ENCODE data around the gene CA6. TPM values are rescaled to one million over a fixed set of nuclear protein-coding genes. Genes with fewer than 3 reads are reported as not detected.

The CA6 gene
- total and polyA plus RNA-seq, 5 donors from 2014 or later = 0.41 to 0.61 TPM; not detected in 3

DNA sequence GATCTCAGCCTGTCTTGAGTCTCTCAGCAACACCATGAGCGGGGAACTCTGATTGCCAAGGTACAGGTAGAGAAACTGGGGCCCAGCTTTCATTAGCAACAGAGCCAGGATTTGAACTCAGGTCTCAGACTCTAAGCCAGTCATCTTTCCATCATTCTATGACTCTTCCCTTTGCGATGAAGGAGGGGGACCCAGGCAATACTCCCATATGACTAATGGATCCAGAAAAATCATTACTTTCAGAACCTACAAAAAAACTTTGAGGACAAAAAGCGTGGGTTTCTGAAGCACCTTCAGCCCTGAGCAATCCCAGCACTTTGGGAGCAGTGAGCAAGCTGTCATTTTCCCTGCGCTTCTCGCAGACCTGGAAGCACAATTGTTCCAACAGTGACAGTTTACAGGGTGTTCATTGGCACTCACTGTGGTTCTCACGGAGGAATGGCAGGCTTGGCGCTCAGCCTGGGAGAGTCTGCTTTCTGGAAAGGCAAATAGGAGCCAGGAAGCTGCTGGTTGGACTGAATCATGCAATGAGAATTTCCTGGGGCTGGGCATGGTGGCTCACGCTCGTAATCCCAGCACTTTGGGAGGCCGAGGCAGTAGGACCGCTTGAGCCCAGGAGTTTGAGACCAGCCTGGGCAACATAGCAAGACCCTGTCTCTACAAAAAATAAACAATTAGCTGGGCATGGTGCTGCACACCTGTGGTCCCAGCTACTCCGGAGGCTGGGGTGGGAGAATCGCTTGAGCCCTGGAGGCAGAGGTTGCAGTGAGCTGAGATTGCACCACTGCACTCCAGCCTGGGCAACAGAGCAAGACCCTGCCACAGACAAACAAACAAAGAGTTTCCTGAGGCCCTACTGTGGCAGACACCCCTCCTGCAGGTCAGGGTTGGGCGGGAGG is 40.5 kb downstream of the CA6 start:
- Histone ChIP-seq H3K36me3 (ENCODE audit: control insufficient read depth, insufficient read depth, low read length) (no peaks in the 10 kb centered on the region), H3K9me3 (ENCODE audit: control insufficient read depth in 2 of 2, low read length in 2 of 2) (no peaks in the 10 kb centered on the region), H3K4me3 (ENCODE audit: low read depth, low read length) (no peak overlapping the region), H3K27ac (ENCODE audit: insufficient read depth, low read length, poor library complexity, severe bottlenecking) (no peak overlapping the region), H3K27me3 (ENCODE audit: control insufficient read depth, insufficient read depth, low read length) (no peaks in the 10 kb centered on the region), H3K4me1 (ENCODE audit: control insufficient read depth, insufficient read depth, low read length, poor library complexity, severe bottlenecking) (peaks cover 18% of the 10 kb centered on the region)
- DNase-seq (no peak), ATAC-seq (ENCODE audit: low read depth in 2 of 2) (no peak)
- Mint-ChIP-seq H3K4me1 (peaks cover 5 to 26% (median 17%) of the 10 kb centered on the region in 4 donors), H3K9me3 (no peaks in the 10 kb centered on the region), H3K4me3 (peak overlapping the region in 3 of 4 donors; percentile 71 to 74 (median 72)), H3K27me3 (peaks cover 17% of the 10 kb centered on the region), H3K36me3 (no peaks in the 10 kb centered on the region), H3K27ac (peak overlapping the region in 2 of 3 donors; percentile 84 to 85)

DNA sequence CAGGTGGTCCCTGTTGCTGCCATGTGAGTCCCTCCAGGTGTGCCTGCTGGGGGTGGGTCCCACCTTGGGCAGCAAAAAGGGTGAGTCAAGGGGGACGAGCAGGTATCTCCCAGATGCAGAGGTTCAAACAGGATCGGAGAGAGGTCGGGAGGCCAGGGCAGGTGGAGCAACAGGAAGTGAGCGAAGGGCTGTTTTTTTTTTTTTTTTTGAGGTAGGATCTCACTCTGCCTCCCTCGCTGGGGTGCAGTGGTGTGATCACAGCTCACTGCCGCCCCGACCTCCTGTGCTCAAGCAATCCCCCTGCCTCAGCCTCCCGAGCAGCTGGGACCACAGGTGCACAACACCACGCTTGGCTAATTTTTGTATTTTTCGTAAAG is 41.1 kb downstream of the CA6 start:
- Mint-ChIP-seq H3K36me3 (no peaks in the 10 kb centered on the region), H3K4me3 (peak overlapping the region in 3 of 4 donors; percentile 71 to 74 (median 72)), H3K27ac (peak overlapping the region in 2 of 3 donors; percentile 84 to 85), H3K4me1 (peaks cover 5 to 26% (median 17%) of the 10 kb centered on the region in 4 donors), H3K9me3 (no peaks in the 10 kb centered on the region), H3K27me3 (peaks cover 10% of the 10 kb centered on the region)
- Histone ChIP-seq H3K9me3 (ENCODE audit: control insufficient read depth in 2 of 2, low read length in 2 of 2) (no peaks in the 10 kb centered on the region), H3K27ac (ENCODE audit: insufficient read depth, low read length, poor library complexity, severe bottlenecking) (no peak overlapping the region), H3K27me3 (ENCODE audit: control insufficient read depth, insufficient read depth, low read length) (no peaks in the 10 kb centered on the region), H3K4me1 (ENCODE audit: control insufficient read depth, insufficient read depth, low read length, poor library complexity, severe bottlenecking) (peaks cover 18% of the 10 kb centered on the region), H3K36me3 (ENCODE audit: control insufficient read depth, insufficient read depth, low read length) (no peaks in the 10 kb centered on the region), H3K4me3 (ENCODE audit: low read depth, low read length) (no peak overlapping the region)
- DNase-seq (peak in 1 of 3 donors; percentile 77), ATAC-seq (ENCODE audit: low read depth in 2 of 2) (peak; percentile 30 to 41)

DNA sequence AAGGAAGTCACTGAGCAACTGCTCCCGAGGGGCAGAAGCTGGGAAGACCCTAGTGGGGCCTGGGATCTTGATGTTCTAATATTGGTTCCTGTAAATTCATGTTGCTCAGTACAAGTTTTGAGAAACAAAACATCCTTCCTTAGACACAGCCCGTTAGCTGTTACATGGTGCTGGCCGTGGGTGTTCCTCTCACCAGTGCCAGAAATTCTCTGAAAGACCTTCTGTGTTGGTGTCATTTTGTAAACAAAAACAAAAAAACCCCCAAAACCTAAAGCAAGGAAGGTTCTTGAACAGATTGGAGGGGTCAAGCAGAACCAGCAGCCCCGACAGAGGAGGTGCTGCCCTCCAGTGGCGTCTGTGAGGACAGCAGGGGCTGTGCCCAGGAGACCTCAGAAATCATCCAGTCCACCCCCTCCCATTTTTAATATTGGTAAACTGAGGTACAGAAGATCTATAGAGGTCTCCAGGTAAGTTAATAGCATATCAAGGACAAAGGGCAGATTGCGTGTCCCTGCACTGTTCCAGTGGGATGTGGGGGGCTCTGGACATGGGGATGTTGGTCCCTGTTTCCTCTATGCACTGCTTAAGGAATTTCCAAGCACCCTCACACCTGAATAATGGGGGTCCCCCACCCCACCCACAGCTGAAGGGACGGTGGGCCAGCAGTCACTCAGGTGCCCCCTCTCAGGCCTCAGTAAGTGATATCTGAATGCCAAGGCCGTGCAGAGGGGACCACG is 42.4 kb downstream of the CA6 start:
- Histone ChIP-seq H3K36me3 (ENCODE audit: control insufficient read depth, insufficient read depth, low read length) (no peaks in the 10 kb centered on the region), H3K9me3 (ENCODE audit: control insufficient read depth in 2 of 2, low read length in 2 of 2) (no peaks in the 10 kb centered on the region), H3K27me3 (ENCODE audit: control insufficient read depth, insufficient read depth, low read length) (no peaks in the 10 kb centered on the region), H3K4me1 (ENCODE audit: control insufficient read depth, insufficient read depth, low read length, poor library complexity, severe bottlenecking) (peaks cover 18% of the 10 kb centered on the region), H3K4me3 (ENCODE audit: low read depth, low read length) (peak overlapping the region; percentile 64), H3K27ac (ENCODE audit: insufficient read depth, low read length, poor library complexity, severe bottlenecking) (no peak overlapping the region)
- ATAC-seq (ENCODE audit: low read depth in 2 of 2) (peak; percentile 60 to 75), DNase-seq (peak; percentile 42 to 66 (median 58))
- Mint-ChIP-seq H3K4me1 (peaks cover 5 to 26% (median 14%) of the 10 kb centered on the region in 4 donors), H3K27ac (peak overlapping the region; percentile 46 to 90 (median 52)), H3K36me3 (no peaks in the 10 kb centered on the region), H3K4me3 (peak overlapping the region in 2 of 4 donors; percentile 35 to 50), H3K9me3 (no peaks in the 10 kb centered on the region), H3K27me3 (peaks cover 4% of the 10 kb centered on the region)

DNA sequence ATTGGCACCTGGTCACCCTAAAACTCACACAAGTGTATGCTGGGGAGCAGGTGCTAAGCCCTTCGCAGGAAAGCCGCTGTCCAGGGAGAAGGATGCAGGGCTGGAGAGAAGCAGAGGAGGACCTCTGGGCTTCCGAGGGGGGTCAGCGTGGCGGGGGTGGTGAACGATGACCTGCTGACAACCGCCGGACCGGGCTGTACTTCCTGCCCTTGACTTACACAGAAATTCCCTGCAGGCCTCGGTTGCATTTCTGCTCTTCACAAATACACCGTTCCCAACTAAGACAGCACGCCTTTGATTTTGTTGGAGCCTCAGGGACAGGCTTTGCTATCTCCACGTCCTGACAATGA is 42.9 kb downstream of the CA6 start:
- no peaks in the 10 kb centered on the region for H3K9me3 ChIP-seq (ENCODE audit: control insufficient read depth in 2 of 2, low read length in 2 of 2)
- ATAC-seq (ENCODE audit: low read depth in 2 of 2) (no peak), DNase-seq (no peak)
- no peak overlapping the region for H3K27ac ChIP-seq (ENCODE audit: insufficient read depth, low read length, poor library complexity, severe bottlenecking)
- Mint-ChIP-seq H3K36me3 (no peaks in the 10 kb centered on the region), H3K4me3 (no peak overlapping the region), H3K27me3 (peaks cover 4% of the 10 kb centered on the region), H3K9me3 (no peaks in the 10 kb centered on the region), H3K4me1 (peaks cover 5 to 25% (median 14%) of the 10 kb centered on the region in 4 donors), H3K27ac (no peak overlapping the region)
- H3K36me3 ChIP-seq (ENCODE audit: control insufficient read depth, insufficient read depth, low read length) = no peaks in the 10 kb centered on the region
- H3K4me3 ChIP-seq (ENCODE audit: low read depth, low read length) = no peak overlapping the region
- H3K27me3 ChIP-seq (ENCODE audit: control insufficient read depth, insufficient read depth, low read length) = no peaks in the 10 kb centered on the region
- peaks cover 18% of the 10 kb centered on the region for H3K4me1 ChIP-seq (ENCODE audit: control insufficient read depth, insufficient read depth, low read length, poor library complexity, severe bottlenecking)

DNA sequence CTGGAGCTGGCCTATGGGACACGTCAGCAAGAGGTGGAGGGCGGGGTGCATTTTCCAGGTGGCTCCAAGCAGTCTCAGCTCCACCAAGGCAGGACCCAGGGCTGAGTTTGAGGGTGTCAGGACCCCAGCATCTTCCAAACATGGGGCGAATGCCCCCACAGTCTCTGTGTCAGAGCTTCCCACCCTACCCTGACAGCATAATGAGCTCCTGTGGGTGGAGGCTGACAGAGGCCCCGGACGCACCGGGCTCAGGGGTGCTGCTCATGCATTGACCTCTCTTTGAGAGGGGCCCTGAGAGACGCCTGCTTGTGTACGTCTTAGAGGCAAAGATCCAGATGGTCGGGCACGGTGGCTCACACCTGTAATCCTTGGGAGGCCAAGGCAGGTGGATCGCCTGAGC is 43.4 kb downstream of the CA6 start:
- DNase-seq (no peak), ATAC-seq (ENCODE audit: low read depth in 2 of 2) (no peak)
- H3K27ac Mint-ChIP-seq = no peak overlapping the region
- H3K27me3 Mint-ChIP-seq = peaks cover 4% of the 10 kb centered on the region
- Histone ChIP-seq H3K9me3 (ENCODE audit: control insufficient read depth in 2 of 2, low read length in 2 of 2) (no peaks in the 10 kb centered on the region), H3K27ac (ENCODE audit: insufficient read depth, low read length, poor library complexity, severe bottlenecking) (no peak overlapping the region), H3K36me3 (ENCODE audit: control insufficient read depth, insufficient read depth, low read length) (no peaks in the 10 kb centered on the region), H3K27me3 (ENCODE audit: control insufficient read depth, insufficient read depth, low read length) (no peaks in the 10 kb centered on the region), H3K4me3 (ENCODE audit: low read depth, low read length) (no peak overlapping the region), H3K4me1 (ENCODE audit: control insufficient read depth, insufficient read depth, low read length, poor library complexity, severe bottlenecking) (peaks cover 18% of the 10 kb centered on the region)
- H3K36me3 Mint-ChIP-seq = no peaks in the 10 kb centered on the region
- H3K4me1 Mint-ChIP-seq = peaks cover 5 to 23% (median 11%) of the 10 kb centered on the region in 4 donors
- no peaks in the 10 kb centered on the region for H3K9me3 Mint-ChIP-seq
- no peak overlapping the region for H3K4me3 Mint-ChIP-seq

DNA sequence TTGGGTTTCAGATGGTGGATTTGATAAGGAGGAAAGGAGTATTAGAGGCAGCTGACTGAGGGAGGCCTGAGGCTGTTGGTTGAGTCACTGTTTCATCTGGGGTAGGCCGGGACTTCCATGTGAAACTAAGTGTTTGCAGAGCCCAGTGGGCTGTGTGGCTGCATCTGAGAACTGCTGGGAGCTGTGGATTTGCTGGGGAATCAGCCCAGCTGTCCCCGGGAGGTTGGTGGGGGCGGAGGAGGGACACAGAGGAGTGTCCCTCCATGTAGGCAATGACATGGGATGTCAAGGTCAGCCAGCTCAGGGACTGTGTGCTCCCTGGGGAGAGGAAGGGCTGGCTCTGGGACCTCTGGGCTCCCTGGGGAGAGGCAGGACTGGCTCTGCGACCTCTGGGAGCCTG is 44.2 kb downstream of the CA6 start:
- no peak overlapping the region for H3K4me3 Mint-ChIP-seq

DNA sequence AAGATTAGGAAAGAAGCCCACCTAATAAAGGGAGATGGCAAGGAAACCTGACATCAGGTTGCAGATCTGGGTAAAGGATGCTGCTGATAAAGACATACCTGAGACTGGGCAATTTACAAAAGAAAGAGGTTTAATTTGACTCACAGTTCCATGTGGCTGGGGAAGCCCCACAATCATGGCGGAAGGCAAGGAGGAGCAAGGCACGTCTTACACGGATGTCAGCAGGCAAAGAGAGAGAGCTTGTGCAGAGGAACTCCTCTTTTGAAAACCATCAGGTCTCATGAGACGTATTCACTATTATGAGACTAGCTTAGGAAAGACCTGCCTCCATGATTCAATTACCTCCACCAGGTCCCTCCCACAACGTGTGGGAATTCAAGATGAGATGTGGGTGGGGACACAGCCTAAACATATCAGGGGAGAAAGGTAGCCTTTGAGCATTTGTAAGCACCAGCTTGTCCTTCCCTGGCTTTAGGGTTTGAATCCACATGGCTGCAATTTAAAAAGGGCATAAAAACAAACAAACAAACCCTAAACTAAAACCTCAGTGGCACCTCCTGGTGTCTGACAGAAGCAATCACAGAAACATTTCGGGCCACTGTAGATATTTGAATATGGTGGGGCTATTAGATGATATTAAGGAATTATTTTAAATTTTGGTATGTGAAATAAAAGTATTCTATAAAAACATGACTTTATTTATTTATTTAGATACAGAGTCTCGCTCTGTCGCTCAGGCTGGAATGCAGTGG is 47.4 kb downstream of the CA6 start:
- H3K4me1 Mint-ChIP-seq = peaks cover under 1% of the 10 kb centered on the region in 4 donors
- DNase-seq (no peak), ATAC-seq (ENCODE audit: low read depth in 2 of 2) (no peak)
- H3K27ac ChIP-seq (ENCODE audit: insufficient read depth, low read length, poor library complexity, severe bottlenecking) = no peak overlapping the region
- H3K9me3 ChIP-seq (ENCODE audit: control insufficient read depth in 2 of 2, low read length in 2 of 2) = no peaks in the 10 kb centered on the region
- no peak overlapping the region for H3K27ac Mint-ChIP-seq
- no peaks in the 10 kb centered on the region for H3K9me3 Mint-ChIP-seq
- no peaks in the 10 kb centered on the region for H3K36me3 Mint-ChIP-seq
- no peaks in the 10 kb centered on the region for H3K27me3 ChIP-seq (ENCODE audit: control insufficient read depth, insufficient read depth, low read length)
- no peak overlapping the region for H3K4me3 ChIP-seq (ENCODE audit: low read depth, low read length)
- no peak overlapping the region for H3K4me3 Mint-ChIP-seq
- H3K36me3 ChIP-seq (ENCODE audit: control insufficient read depth, insufficient read depth, low read length) = no peaks in the 10 kb centered on the region
- peaks cover 10% of the 10 kb centered on the region for H3K27me3 Mint-ChIP-seq
- peaks cover 2% of the 10 kb centered on the region for H3K4me1 ChIP-seq (ENCODE audit: control insufficient read depth, insufficient read depth, low read length, poor library complexity, severe bottlenecking)

More for the DNA sequence above, 44.2 kb downstream of the CA6 start:
- Histone ChIP-seq H3K36me3 (ENCODE audit: control insufficient read depth, insufficient read depth, low read length) (no peaks in the 10 kb centered on the region), H3K27ac (ENCODE audit: insufficient read depth, low read length, poor library complexity, severe bottlenecking) (no peak overlapping the region), H3K27me3 (ENCODE audit: control insufficient read depth, insufficient read depth, low read length) (no peaks in the 10 kb centered on the region), H3K4me3 (ENCODE audit: low read depth, low read length) (no peak overlapping the region), H3K9me3 (ENCODE audit: control insufficient read depth in 2 of 2, low read length in 2 of 2) (no peaks in the 10 kb centered on the region), H3K4me1 (ENCODE audit: control insufficient read depth, insufficient read depth, low read length, poor library complexity, severe bottlenecking) (peaks cover 18% of the 10 kb centered on the region)
- Mint-ChIP-seq H3K36me3 (no peaks in the 10 kb centered on the region), H3K27ac (peak overlapping the region in 2 of 3 donors; percentile 7 to 85), H3K27me3 (peaks cover 9% of the 10 kb centered on the region), H3K9me3 (no peaks in the 10 kb centered on the region), H3K4me1 (peaks cover 5 to 23% (median 10%) of the 10 kb centered on the region in 4 donors)
- peak in 1 of 3 donors; percentile 64 for DNase-seq
- no peak for ATAC-seq (ENCODE audit: low read depth in 2 of 2)

Data from CD4-positive, CD25-positive, alpha-beta regulatory T cell (primary cell).